ENCODE measurements around the gene GJD3.

Gene GJD3

GRCh38 chr17:40351359-40352236 lies 12.9 kb downstream of the GJD3 start:
- DNase-seq = no peak

DNA sequence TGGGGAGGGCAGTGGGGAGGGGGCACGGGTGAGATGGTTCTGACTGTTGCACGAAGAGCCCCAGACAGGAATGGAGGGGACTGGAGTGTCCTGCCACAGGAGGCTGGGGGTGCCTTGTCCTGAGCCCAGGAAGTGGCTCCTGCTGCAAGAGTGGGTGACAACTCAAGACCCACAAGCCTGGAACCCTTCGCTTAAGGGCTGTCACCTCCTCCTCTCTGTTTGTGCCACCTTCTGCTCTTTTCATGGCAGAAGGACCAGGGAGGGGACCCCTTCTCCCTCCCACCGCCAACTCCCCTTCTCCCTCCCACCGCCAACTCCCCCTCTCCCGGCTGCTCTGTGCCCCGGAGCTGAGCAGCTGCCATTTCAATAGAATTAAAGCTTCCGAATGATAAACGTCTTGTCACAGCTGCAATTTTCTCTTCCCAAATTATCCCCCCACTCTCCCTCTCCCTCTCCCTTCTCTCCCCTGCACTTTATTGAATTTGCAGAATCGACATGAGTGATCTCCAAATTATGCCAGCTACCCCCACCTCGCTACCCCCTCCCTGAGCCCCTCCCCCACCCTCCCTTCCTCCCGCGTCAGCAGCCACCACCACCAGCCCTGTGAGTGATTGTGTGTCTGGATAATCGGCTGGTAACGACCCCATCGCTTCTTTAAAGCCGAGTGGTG lies 13.7 kb downstream of the GJD3 start:
- no peak for DNase-seq

DNA sequence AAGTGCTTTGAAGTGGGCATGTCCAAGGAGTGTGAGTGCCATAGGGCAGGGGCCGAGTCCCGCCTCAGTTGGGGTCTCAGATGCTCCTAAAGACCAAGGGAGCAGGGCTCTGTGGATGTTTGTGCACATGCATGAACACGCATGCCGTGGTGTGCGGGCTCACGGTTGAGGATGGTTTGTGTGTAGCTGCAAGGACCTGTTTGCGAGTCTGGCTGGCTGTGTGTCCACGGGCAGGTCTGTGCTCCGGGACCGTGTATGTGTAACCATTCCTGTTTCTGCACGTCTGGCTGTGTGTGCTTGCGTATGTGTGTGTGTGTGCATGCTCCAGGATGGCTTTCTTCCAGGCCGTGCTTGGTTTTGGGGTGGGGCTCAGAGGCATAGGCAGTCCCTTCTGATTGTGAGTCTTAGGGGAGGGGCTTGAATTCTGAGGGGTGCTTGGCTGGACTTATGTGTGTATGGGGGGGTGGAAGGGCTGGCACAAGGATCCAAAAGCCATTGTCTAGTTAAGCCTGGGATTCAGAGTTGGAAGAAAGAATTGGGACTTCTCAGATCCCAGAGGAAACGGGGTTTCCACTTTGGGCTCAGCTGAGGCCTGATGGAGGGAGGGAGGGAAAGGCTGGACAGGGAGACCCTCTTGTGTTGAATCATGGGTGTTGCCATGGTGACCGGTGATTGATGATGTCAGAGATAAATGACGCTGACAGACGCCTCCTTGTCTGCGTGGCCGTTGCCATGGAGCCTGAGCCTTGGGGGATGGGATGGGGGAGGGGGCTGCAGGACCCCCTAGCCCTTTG lies 14.4 kb downstream of the GJD3 start:
- DNase-seq = no peak

DNA sequence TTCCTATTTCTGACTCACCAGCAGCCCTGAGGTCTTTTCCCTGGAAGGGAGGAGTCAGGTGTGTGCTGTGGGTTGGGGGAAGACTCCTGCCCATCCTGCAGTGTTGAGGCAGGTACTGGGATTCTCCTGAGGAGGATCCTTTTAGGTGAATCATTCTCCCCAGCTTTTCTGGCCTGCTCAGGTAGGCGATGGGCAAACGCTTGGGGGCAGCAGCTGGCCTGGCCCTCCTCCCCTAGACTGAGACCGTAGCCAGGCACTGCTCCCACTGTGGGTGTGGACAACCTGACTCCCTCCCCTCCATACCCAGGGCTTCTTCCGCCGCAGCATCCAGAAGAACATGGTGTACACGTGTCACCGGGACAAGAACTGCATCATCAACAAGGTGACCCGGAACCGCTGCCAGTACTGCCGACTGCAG lies 15.1 kb downstream of the GJD3 start:
- DNase-seq = no peak

DNA sequence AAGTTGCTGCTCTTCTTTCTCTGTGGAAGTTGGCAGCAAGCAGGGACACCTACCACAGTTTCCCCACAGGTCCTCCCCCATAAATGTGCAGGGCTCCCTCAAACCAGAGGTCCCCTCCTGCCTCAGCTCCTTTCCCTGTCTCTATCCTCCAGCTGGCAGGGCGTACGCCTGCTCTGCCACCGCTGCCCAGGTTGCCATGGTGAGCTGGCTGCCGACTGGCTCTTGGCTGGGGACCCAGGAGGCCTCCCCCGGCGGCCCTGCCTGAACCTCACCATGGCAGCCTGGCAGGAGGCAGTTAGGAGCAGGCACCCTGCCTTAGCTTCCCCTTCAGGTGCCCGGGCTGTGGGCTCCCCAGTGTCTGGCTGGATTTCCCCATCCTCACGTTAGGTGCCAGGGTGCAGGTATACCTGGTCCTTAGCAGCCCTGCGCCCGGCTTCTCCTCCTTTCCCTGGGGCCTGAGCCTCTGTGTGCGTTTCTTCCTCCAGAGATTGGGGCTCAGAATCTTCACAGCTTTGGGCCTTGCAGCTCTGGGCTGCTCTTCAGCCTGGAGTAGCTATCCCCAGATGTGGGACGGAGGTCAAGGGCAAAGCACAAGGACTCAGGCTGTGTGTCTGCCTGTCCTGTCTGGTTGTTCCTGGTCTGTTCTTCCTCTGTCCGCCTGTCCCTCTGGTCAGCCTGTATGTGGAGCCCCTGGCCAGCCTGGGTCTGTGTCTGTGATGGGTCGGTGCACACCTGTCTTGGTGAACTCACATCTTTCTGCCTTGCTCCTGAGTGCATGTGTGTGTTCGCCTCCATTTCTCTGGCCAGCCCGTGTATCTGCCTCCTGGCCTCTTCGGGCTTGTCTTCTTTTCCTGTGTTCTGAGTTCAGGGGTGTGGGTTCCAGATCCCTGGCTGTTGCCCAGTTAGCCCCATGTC lies 15.7 kb downstream of the GJD3 start:
- DNase-seq = no peak

DNA sequence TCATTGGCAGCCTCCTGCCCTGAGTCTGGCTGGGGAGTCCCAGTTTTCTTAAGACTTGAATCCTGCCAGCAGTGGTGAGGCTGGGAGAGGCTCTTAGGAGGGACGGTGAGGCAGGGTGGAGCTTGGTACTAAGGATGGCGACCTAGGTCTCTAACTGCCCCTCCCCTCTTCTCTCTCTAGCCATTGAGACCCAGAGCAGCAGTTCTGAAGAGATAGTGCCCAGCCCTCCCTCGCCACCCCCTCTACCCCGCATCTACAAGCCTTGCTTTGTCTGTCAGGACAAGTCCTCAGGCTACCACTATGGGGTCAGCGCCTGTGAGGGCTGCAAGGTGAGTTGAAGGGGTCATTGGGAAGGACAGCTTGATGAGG lies 16.4 kb downstream of the GJD3 start:
- no peak for DNase-seq

DNA sequence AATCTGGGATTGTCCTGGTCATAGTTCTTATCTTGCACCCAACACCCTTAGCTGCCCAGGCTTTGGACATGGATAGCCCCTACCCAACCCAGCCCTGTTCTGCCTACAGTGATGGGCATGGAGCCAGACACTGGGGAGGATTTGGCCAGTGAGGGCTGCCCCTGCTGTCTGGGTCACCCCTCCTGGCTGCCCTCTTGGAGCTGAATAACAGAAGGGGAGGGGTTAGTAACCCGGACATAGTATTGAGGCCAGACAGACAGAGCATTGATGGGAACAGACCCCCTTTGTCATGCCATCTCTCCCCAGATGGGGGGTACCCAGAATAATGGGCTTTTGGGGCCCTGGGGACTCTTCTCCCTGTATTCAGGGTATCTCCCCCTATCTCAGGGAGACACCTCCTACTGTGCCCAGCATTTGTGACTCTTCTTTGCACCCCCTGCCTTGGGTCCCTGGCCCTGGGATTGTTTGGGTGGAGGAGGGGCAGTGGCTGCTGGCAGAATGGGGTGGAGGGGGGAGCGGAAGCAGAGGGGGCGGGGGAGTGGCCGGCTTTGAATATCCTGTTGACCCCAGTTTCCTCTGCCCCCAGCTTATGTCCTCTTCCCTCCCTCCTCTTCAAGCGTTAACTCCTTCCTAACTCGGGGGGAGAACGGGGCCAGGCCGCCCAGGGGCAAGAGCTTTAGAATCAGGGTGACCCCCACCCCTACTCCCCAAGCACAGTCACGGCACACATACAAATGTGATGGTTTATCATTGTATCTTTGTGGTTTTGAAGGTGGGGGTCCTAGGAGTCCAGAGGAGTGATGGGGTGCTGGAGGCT lies 17.0 kb downstream of the GJD3 start:
- DNase-seq = no peak

GRCh38 chr17:40346765-40347158 lies 17.8 kb downstream of the GJD3 start:
- DNase-seq = no peak

DNA sequence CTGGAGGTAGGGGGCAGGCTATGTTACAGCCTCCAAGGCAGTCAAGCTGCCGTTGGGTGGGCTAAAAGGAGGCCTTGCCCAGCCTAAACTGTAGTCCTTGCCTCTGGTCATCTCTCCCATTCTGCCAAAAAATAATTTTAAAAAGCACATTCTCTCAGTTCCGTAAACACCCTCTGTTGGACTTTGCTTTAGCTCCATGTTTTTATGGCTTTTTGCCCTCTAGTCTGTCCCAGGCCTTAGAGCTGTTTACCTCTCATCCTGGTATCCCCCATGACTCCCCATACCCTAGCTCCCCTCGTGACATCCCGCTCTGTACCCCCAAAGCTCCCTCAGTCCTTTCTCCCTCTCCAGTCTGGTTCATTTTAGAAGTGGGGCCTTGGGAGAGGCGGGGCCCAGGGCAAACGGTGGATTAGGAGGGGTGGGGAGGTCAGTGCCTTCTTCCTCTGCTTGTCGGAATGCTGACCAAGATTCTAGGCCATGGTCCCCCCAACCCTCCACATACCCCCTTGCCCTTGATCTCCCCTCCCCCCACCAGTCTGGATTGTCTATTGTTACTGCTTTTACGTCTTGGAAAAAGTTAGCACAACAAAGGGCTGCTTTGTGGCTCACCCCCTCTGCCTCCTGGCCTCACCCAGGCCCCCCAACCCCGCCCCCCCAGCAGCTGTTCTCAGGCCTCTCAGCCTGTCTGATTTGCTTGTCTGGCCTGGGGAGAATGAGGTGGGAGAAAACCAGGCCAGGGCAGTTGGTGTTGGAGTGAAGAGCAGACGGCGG lies 18.4 kb downstream of the GJD3 start:
- no peak for DNase-seq

DNA sequence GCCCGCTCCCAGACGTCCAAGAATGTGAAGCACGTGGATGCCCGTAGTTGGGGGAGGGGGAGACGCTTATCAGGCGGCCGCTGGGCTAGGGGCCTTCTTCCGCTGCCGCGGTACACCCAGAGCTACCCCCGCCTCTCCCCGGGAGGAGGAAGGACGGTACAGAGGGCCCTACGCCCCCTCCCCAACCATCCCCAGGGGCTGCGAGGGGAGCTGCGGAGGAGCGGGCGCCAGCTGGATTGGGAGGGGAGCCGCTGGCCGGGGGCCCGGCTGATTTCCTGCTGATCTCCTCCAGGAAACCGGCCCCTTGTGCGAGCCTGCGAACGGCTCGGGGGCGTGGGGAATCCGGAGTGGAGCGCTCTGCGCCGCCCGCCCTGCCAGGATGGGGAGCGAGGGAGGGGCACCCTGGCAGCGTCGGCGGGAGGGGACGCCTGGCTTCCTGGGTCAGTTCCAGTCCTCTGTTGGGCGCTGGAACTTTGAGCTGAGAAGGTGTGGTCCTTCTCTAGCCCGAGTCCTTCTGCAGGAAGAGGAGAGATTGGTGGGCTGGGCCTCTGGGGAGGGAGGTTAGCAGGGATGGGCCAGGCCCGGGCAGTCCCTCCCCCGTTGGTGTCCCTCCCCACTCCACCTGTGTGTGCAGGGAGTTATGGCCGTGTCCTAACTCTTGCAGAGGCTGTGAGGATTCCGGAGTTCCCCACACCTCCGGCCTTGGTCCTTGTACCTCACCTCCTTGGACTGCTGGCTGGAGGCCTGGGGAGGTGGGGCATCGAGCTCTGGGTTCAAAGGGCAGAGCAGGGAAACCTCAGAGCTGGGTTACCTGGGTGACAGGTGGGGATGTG lies 19.2 kb downstream of the GJD3 start:
- DNase-seq = no peak

DNA sequence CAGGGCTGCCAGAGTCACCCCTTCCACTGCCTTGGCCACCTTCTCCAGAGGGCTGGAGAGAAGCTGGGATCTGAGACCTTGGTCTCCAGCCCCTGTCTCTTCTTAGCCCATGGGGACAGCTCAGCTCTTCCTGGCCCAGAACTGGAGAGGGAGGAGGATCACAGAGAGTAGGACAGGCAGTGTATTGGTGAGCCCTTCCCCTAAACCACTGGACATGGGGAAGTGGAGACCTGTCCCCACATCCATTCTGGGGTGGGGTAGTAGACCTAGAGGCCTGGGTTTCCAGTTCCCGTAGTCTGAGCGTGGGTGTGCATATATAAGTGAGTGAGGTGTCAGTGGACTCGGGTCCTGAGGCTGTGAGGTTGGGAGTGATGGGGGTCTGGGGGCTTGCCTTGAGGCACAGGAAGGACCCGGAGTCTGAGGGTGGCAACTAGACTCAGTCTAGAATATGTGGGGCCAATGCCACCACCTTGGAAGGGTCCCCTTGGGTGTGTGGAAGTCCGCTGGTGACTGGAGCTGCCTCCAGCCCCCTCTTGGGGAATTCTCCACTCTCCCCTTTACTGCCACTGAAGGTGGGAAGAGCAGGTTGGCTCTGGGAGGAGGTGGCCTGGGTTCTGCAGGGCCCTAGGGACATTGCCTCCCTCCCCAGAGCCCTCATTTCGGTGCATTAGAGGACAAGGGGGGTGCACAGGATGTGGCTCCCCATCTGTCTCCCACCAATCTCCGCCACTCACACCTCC lies 19.9 kb downstream of the GJD3 start:
- DNase-seq = no peak

GRCh38 chr17:40343219-40344119 lies 21.1 kb downstream of the GJD3 start:
- no peak for DNase-seq

DNA sequence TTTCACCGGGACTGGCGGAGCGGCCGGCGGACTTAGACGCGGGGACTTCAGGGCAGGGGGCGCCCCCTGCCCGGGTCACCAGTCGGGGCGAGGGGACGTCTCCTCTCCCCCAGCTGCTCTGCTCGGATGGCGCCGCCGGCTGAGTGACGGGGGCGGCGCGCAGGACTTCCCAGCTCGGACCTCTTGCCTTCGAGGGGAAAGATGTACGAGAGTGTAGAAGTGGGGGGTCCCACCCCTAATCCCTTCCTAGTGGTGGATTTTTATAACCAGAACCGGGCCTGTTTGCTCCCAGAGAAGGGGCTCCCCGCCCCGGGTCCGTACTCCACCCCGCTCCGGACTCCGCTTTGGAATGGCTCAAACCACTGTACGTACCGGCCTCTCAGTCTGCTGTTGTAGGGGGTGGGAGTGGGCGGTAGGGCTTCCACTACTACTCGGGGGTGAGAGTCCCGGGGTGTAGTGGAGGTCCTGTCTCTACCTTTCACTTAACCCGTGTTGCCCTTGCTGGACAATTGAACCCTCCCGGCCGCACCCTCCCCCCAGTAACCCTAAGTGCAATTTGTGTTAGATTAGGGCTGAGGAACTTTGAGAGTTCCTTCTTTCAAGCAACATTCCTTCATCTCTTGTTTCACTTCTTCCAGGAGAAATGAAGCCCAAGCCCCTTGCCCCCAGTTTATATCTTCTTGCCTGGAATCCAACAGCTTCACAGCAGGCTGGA lies 21.9 kb downstream of the GJD3 start:
- no peak for DNase-seq

GRCh38 chr17:40341808-40342503 lies 22.6 kb downstream of the GJD3 start:
- no peak for DNase-seq

DNA sequence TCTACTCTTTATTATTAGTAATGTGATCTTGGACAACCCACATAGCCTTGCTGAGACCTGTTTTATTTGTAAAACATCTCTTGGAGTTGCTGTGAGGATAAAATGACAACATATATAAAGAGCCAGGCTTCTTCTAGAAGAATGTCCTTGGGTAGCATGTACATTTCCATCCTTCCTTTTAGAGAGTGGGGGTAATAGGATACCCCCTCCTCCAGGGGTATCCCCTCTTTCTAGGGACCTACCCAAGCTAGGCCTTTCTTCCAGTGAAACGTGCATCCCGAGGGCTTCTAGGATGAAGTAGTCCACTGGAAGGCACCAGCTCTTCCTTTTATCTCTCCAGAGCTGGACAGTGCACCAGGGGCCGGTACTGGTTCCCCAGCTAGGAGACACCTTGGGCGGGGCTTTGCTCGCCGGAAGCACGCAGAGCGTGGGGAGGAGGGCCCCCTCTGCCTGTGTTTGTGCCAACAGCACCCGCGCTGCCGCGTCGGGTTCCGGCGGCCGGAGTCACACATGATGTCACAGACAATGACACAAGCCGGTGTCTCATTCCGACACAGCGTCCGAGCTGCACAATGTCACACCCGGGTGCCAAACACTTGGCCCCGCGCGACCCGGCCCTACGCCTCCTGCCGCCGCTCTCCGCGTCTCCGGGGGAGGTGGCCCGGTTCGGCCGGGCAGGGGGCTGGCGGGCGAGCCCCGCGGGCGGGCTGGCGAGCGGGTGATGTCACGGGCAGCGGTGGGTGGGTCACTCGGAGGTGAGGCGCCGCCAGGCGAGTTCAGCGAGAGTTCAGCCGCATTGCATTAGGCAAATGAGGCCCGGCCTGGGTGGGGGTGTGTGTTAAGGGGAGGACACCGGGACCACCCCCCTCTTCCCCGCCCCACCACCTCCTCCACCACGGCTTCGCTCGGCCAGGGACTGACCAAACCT lies 23.4 kb downstream of the GJD3 start:
- DNase-seq = peak; percentile 95

- no peak for DNase-seq
Observed at GRCh38 chr17:40340327-40340726, 24.2 kb downstream of the GJD3 start.
